Adrenal gland (tissue), 5 donors: ENCODE results near the gene CNTNAP1.

ENCODE experiments used
- CTCF ChIP-seq, 6 experiments: fragments of 450-650 bp in 4 of 6; fragments of 200-600 bp in 2 of 6; sonication (generic) in 1 of 6; IDR thresholded peaks; 1 replicate in 5 of 6; 2 replicates in 1 of 6; pipeline versions ENCODE4 v1.5.1 to v1.8.0; 2016 to 2021; ENCODE audit warnings: antibody characterized with exemption in 6 of 6, mild to moderate bottlenecking in 2 of 6, moderate library complexity in 1 of 6
- POLR2A ChIP-seq, 2 donors: fragments of 450-650 bp; IDR thresholded peaks; one replicate each; pipeline ENCODE4 v1.6.1; 2017; ENCODE audit warnings: antibody characterized with exemption in 2 of 2, mild to moderate bottlenecking in 2 of 2, moderate library complexity in 1 of 2
- donor health status: DM: no; HTN: no; CAD: no.

GRCh38 chr17:42679492-42680330, 2.6 kb upstream of the CNTNAP1 start:
- TF ChIP-seq CTCF (IDR thresholded peaks at IDR 0.05) (peak; percentile 62 to 98 (median 86)), POLR2A (IDR thresholded peaks at IDR 0.05) (peak; percentile 40 to 60)
